Caki2 (cell line): ENCODE measurements around the gene LLCFC1. TPM values are rescaled to one million over a fixed set of nuclear protein-coding genes. Genes with fewer than 3 reads are reported as not detected.
"Not testable (repeated sequence)": the region's sequence is repeated elsewhere in the genome, so short reads cannot be mapped to it uniquely, and the experiment has no call there.

Experiments used
- DNase-seq: peaks from one replicate; pipeline ENCODE4 v3.0.0-alpha.2; 2015; ENCODE audit warnings: low read depth
- in situ Hi-C: cut with HindIII; loops from 2 replicates; pipeline ENCODE4 v1.10.0; 2016; ENCODE audit warnings: low sequenced_read_pairs, low pct_unique_long_range_greater_than_20kb, mixed read lengths
- total RNA-seq: library from RNA; depleted of rRNA; stranded (reverse); fragments of >200 nt; shearing (Covaris generic); gene quantifications from 2 replicates; pipeline ENCODE4 v1.2.3, GENCODE V29; 2014; ENCODE audit warnings: low replicate concordance; rRNA removed

LLCFC1 gene
- total RNA-seq, 1 experiment from 2014 or later: not detected

DNA sequence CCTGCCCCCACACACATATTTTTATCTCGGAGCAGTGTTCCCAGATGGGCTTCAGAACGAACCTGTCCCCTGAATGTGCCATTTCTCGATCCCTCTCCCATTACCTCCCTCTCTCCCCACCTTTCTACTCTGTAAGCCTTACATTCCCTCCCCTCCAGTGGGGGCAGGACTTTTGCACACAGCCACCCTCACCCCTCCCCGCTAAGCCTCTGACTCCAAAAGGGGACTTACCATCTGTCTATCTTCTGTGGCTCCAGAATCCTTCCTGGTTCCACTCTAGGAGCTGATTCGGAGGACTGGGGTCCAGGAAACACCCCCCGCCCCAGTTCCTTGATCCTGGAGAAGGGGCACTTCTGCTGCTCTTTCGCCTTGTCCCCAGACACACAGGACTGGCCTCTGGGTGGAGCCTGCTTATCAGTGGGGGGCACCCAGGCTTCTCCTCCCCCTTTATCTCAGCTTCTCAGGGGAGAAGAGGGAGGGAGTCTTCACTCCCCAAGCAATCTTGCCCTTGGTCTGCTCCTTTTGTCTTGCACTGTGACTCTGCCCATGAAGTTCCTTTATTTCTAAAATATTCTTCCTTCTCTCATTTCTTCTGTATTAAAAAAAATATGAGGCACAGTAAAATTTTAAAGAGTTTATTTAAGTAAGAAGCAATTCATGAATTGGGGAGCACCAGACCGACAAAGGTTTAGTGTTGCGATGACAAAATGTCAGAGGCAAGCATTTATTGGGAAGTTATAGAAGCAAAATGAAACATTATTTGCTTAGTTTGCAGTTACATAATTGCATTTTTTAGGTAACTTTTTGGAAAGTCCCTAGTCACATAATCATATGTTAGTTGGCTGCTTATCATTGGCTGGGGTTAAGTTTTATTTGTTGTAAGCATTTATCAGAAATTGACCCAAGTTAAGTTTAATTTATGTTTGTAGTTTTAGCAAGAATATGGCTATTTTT is 23.0 kb downstream of the LLCFC1 start, which contains the start of gene KEL:
Gene KEL, minus strand, starts transcription at position 391 of the 954 bp plus-strand sequence. Its CDS starts 157 bp downstream, at position 234.
- no peak for DNase-seq

DNA sequence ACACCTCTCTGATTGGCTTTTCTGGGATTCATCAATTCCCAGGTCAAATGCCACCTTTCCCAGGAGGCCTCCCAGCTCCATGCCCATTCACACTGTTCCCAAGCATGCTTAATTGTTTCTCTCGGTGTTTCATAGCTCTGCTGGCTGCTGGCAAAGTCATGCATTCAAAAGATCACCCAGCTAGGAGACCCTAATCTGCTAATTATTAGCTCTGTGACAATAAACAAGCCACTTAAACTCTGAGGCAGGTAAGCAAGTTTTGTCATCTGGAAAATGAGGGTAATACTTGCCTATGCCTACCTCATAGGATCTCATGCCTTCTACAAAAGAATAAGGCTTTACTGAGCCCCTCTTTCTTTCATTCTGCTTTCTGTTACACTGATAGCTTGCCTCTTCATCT is 23.7 kb downstream of the LLCFC1 start:
- in situ Hi-C loops: no loop called here
- no peak for DNase-seq

More for the DNA sequence above, 23.0 kb downstream of the LLCFC1 start, which contains the start of gene KEL:
- in situ Hi-C loops: no loop called here

DNA sequence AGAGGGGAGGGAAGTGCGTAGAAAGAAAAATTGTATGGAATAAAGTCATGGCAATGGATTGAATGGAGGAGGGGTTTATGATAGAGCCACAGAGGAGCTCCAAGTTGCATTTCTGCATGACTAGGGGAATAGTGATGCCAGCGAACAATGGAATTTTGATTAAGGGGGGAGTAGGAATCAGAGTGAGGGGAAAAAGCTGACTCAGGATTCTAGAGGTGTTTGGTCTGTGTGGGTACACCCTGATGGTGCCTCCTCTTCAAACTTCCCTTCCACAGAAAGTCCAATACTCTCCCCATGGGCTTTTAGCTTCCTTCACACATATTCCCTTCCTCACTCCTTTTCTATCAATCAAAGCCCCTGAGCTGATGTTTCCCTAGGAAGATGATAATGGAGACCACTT is 24.7 kb downstream of the LLCFC1 start:
- in situ Hi-C loops: no loop called here
- no peak for DNase-seq

DNA sequence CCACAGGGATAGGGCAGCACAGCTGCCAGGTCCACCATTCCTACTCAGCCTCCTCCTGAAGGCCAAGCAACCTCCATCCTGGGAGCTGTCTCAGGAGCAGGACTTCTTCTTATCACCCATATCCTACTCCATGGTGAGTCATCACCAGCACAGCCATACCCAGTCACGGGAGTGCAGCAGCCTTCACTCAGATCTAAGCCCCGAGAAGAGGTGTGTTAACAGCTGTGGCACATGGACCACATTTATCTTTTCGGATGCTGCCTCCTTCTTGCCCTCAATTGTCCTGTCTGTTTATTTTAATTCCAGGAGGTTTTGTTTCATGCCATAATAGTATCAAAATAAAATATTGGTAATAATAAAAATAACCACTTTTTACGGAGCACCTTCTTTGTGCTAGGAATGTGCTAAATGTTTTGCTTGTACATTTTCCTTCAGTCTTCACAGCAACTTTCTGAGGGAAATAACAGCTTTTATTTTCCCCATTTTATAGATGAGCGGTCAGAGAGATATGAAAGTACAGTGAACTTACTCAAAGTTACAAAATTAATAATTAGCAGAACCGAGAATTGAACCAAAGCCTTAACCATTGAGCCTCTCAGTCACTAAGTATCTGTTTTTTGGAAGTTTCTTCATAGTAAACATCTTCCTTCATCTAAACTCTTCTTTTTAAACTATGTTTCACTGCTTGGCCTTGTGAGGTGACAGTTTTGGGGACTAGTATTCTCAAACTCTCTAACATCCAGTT is 25.4 kb downstream of the LLCFC1 start:
- in situ Hi-C loops: no loop called here
- DNase-seq: no peak

DNA sequence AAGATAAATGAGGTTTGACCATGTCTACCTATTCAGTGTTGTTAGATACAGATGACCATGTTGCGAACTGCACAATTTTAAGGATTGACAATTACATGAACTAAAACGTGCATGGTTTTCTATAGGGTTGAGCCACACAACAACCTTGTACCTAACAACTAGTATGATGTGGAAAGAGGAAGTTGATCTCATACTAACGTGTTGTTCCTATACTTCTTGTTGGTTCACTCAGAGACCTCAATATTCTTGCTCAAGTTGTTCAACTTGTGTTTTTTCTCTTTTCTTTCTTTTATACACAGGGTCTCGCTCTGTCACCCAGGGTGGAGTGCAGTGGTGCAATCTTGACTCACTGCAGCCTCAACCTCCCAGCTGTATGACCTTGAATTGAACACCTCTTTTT is 28.9 kb downstream of the LLCFC1 start:
- in situ Hi-C loops: no loop called here
- DNase-seq: no peak

DNA sequence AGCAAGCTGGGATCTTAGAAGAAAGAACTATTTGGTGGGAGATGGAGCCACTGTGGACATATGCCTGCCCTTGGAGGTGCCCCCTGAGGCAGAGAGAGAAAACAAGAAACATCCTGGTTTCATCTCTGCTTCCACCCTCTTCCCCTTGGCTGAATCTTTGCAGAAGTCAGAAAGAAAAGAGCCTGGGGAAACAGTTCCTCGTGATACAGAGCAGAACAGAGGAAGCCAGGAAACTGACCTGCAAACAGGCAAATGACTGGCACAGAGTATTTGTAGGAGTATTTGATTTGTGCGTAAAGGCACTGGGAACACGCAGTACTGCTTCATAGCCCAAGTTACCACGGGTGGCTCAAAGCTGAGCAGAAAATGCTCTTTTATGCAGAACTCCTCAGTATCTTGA is 29.9 kb downstream of the LLCFC1 start:
- in situ Hi-C loops: no loop called here
- no peak for DNase-seq

DNA sequence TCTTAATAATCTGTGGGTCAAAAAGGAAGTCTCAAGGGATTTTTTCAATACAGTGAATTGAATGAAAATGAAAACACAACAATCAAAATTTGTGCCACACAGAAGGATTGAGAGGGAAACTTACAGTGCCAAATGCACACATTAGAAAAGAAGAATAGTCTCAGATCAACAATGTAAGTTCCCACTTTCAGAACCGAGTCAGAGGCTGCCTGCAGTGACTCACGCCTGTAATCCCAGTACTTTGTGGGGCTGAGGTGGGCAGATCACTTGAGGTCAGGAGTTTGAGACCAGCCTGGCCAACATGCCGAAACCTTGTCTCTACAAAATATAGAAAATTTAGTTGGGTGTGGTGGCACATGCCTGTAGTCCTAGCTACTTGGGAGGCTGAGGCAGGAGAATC is 35.3 kb downstream of the LLCFC1 start:
- DNase-seq: no peak
- in situ Hi-C loops: no loop called here

DNA sequence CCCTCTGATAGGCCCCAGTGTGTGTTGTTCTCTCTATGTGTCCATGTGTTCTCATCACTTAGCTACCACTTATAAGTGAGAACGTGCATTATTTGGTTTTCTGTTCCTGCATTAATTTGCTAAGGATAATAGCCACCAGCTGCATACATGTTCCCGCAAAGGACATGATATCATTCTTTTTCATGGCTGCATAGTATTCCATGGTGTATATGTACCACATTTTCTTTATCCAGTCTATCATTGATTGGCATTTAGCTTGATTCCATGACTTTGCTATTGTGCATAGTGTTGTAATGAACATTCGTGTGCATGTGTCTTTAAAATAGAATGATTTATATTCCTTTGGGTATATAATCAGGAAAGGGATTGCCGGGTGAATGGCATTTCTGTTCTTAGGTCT is 39.1 kb downstream of the LLCFC1 start:
- DNase-seq, in situ Hi-C loops: not testable (repeated sequence)

DNA sequence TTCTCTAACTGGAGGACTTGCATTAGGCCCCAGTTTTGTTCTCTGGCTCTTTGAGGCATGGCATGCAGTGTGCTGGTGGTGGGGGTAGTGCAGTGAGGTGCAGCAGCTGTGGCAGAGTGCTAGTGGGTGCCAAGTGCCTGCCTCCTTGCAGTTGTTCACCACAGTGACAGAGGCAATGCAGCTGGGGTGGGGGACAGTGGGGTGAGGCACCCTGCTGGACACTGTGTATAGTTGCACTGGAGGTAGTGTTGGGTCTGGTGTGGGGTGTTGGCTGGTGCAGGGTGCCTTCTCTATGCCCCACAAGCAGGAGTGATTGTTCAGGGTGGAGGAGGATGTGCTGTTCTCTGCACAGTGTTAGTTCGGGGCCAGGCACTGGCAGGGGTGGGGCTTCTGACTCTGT is 44.5 kb downstream of the LLCFC1 start:
- DNase-seq: no peak
- in situ Hi-C loops: no loop called here

DNA sequence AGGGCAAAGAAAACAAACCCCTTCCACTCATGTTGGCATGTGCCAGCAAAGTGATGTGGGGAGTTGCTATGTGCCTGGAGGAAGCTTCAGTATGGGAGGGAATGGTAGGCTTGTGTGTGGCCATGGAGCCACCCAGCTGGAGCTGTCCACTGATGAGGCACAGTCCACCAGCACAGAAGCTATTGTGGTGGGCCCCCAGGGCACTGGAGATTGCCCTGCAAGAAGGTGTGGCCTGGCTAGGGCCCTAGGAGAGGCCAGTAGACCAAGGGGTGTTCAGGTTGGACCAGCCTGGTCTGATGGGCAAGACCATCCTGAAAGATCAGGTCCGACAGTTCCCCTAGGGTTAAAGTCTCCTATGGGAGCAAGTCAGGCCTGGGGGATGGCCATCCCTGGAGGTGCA is 45.0 kb downstream of the LLCFC1 start:
- in situ Hi-C loops: no loop called here

More for the DNA sequence above, 45.0 kb downstream of the LLCFC1 start:
- no peak for DNase-seq

Other genes with a start within 250 kb of the LLCFC1 start
- not detected in 2 replicates for gene PRSS1, start 190.0 kb upstream of the LLCFC1 start, total RNA-seq
- gene PRSS2, start 168.5 kb upstream of the LLCFC1 start, total RNA-seq: not detected in 2 replicates
- 4.0 and 6.5 TPM in 2 replicates for gene EPHB6, start 84.4 kb upstream of the LLCFC1 start, total RNA-seq
- not detected in 2 replicates for gene TRPV6, start 53.7 kb upstream of the LLCFC1 start, total RNA-seq
- not detected in 2 replicates for gene TRPV5, start 5.7 kb upstream of the LLCFC1 start, total RNA-seq
- not detected in 2 replicates for gene KEL, start 22.9 kb downstream of the LLCFC1 start, total RNA-seq
- not detected in 2 replicates for gene OR9A2, start 87.6 kb downstream of the LLCFC1 start, total RNA-seq
- gene OR6V1, start 112.9 kb downstream of the LLCFC1 start, total RNA-seq: not detected in 2 replicates
- gene PIP, start 192.6 kb downstream of the LLCFC1 start, total RNA-seq: not detected in 2 replicates
- gene TAS2R39, start 243.9 kb downstream of the LLCFC1 start, total RNA-seq: not detected in 2 replicates